Activated naive CD4-positive, alpha-beta T cell treated with anti-CD3 and anti-CD28 coated beads, Interleukin-2, amount 50 U/mL, for 72 hours (primary cell): ENCODE results near the gene NXN. TPM values are rescaled to one million over a fixed set of nuclear protein-coding genes. Genes with fewer than 3 reads are reported as not detected.
"Not testable (repeated sequence)": the region's sequence is repeated elsewhere in the genome, so short reads cannot be mapped to it uniquely, and the experiment has no call there.

ENCODE experiments used
- ATAC-seq, 2 donors: fragments of 150-1000 bp; cut with Tn5 transposase; 2 replicates each; pipeline ENCODE4 v1.10.0; 2021; ENCODE audit warnings: mild to moderate bottlenecking in 2 of 2, moderate library complexity in 2 of 2
- DNase-seq, 2 donors: peaks; one replicate each; pipeline ENCODE4 v3.0.0; 2021 to 2022; ENCODE audit warnings: low spot score in 2 of 2
- H3K27ac Mint-ChIP-seq, 2 donors: one replicate each; pipeline ENCODE4 v1.8.0; 2022; ENCODE audit warnings: mild to moderate bottlenecking in 2 of 2, mixed read lengths in 2 of 2
- H3K36me3 Mint-ChIP-seq, 2 donors: one replicate each; pipeline ENCODE4 v1.8.0; 2022; ENCODE audit warnings: mixed read lengths in 2 of 2
- H3K9me3 Mint-ChIP-seq, 2 donors: one replicate each; pipeline ENCODE4 v1.8.0; 2022; ENCODE audit warnings: mixed read lengths in 2 of 2
- total RNA-seq, 2 donors: library from RNA; stranded (reverse); gene quantifications; one replicate each; pipeline ENCODE4 v1.2.3, GENCODE V29; 2022

The NXN gene
- total RNA-seq, 2 donors from 2014 or later: 0.39 to 0.80 TPM

- H3K27ac Mint-ChIP-seq: peak within 1 kb of the TSS; percentile 96 to 97
- DNase-seq: peak; percentile 92 to 95
- peak; percentile 92 to 97 for ATAC-seq
- peaks cover 17% of the 10 kb centered on the region in 2 donors for H3K9me3 Mint-ChIP-seq
- peaks cover 6 to 22% of the 10 kb centered on the region in 2 donors for H3K36me3 Mint-ChIP-seq
Measured at GRCh38 chr17:996554-997344, 17.2 kb upstream of the NXN start, which contains the start of gene TIMM22. Gene TIMM22 (plus strand): TSS chr17:997129. CDS start chr17:997143, 14 bp downstream.

DNA sequence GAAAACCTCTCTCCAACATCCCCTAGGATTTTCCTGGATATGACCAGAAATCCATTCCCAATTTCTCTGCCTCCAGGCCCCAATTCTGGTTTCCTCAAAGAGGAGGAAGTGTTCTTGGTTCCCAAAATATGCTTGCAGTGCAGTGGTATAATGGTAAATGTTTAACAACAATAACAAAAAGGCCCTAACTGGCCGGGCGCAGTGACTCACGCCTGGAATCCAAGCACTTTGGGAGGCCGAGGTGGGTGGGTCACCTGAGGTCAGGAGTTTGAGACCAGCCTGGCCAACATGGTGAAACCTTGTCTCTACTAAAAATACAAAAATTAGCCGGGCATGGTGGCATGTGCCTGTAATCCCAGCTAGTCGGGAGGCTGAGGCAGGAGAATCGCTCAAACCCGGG is 15.7 kb upstream of the NXN start:
- Mint-ChIP-seq H3K9me3 (peaks cover 17% of the 10 kb centered on the region in 2 donors), H3K36me3 (peaks cover 6 to 19% of the 10 kb centered on the region in 2 donors)
- H3K27ac Mint-ChIP-seq, ATAC-seq, DNase-seq: not testable (repeated sequence)

DNA sequence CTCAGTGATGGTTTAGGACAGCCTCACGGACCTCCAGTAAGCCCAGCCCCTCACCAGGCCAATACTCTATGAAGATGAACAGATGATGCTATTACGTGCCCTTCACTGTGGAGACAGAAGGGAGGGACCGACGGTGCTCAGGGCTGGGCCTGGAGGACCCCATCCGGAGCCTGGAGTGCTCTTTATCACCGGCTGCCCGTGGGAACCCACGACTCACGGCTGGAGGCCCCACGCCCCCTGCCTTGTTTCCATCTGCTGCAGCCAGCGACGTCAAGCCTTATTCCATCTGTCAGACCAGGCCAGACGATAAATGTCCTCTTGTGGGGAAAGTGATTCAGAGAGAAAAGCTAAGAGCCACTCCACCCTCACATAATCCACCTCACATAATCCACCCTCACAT is 13.4 kb upstream of the NXN start:
- DNase-seq (no peak), ATAC-seq (no peak)
- Mint-ChIP-seq H3K36me3 (peaks cover 6 to 17% of the 10 kb centered on the region in 2 donors), H3K9me3 (peaks cover 17% of the 10 kb centered on the region in 2 donors), H3K27ac (no peak overlapping the region)

DNA sequence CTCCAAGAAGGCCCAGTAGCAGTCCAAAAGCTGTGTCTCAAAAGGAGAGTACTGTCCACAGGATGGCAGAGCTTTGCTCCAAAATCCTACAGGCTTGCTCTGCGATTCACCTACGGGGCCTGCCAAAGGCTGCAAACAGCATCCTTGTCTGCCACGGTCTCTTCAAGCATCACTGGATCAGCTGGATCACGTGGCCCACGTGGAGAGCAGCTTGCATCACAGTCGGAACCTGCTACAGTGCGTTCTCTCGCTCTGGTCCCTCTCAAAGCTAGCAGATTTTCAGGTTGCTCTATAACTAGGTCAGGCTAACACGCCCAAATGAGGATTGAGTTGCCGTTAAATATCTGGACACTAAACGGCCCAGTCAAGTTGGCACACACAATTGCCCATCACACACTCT is 9.0 kb upstream of the NXN start:
- DNase-seq (no peak), ATAC-seq (no peak)
- peaks cover 6 to 7% of the 10 kb centered on the region in 2 donors for H3K9me3 Mint-ChIP-seq
- no peak overlapping the region for H3K27ac Mint-ChIP-seq
- H3K36me3 Mint-ChIP-seq: no peaks in the 10 kb centered on the region

DNA sequence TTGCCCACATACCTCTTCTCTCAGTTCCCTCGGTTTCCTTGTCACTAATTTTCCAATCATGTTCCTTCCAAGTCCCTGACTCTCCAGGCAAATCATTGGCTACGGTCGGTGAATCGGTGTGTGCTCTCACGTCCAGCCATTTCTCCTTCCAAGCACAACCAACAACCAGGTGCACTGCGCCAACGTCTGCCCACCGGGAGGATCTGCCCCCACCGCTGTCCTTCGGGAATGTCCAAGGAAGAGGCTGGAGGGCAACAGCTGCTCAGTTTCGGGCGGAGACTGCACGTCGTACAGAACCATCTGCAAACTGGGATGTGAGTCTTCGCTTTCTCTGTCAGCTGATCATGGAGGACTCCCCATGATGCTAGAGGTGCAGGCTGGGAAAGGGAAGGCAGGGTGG is 8.4 kb upstream of the NXN start:
- no peaks in the 10 kb centered on the region for H3K36me3 Mint-ChIP-seq
- no peak for ATAC-seq
- no peak for DNase-seq
- H3K9me3 Mint-ChIP-seq: peaks cover under 1% of the 10 kb centered on the region in 2 donors
- H3K27ac Mint-ChIP-seq: no peak overlapping the region

DNA sequence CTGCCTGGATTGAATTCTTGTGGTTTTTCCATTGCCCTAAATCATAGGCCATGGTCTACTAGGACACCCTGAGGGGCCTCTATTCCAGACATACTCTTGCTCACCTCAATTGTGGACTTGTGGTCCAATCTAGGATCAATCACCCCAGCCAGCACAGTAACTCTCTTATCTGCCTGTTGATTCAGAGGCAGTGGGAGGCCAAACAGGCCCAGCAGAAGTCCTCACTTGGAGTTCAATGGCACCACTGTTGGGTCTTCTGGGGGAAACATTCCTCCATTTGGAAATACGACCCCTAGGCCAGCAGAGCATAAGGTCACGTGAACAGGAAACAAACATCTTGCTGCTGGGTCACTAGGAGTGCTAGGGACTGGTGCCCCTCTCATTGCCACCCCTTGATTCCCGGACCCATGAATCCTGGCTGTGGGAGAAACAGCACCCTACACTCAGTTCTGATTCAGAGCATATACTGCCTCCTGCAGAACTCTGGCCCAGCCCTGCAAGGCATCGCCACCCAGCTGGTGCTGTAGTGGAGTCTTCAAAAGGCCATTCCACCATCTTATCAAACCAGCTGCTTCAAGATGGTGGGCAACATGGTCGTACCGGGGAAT is 6.8 kb upstream of the NXN start:
- Mint-ChIP-seq H3K36me3 (no peaks in the 10 kb centered on the region), H3K9me3 (no peaks in the 10 kb centered on the region), H3K27ac (no peak overlapping the region)
- DNase-seq (no peak), ATAC-seq (no peak)

- DNase-seq: no peak
- Mint-ChIP-seq H3K36me3 (no peaks in the 10 kb centered on the region), H3K27ac (no peak overlapping the region), H3K9me3 (no peaks in the 10 kb centered on the region)
- no peak for ATAC-seq
Measured at GRCh38 chr17:983921-984320, 4.3 kb upstream of the NXN start.

- no peak overlapping the region for H3K27ac Mint-ChIP-seq
- no peaks in the 10 kb centered on the region for H3K9me3 Mint-ChIP-seq
- DNase-seq (no peak), ATAC-seq (no peak)
- no peaks in the 10 kb centered on the region for H3K36me3 Mint-ChIP-seq
Measured at GRCh38 chr17:981292-981658, 1.7 kb upstream of the NXN start.

GRCh38 chr17:980406-981291 is 1.1 kb upstream of the NXN start:
- DNase-seq: peak; percentile 69
- no peaks in the 10 kb centered on the region for H3K9me3 Mint-ChIP-seq
- no peaks in the 10 kb centered on the region for H3K36me3 Mint-ChIP-seq
- peak; percentile 69 to 78 for ATAC-seq
- no peak overlapping the region for H3K27ac Mint-ChIP-seq

DNA sequence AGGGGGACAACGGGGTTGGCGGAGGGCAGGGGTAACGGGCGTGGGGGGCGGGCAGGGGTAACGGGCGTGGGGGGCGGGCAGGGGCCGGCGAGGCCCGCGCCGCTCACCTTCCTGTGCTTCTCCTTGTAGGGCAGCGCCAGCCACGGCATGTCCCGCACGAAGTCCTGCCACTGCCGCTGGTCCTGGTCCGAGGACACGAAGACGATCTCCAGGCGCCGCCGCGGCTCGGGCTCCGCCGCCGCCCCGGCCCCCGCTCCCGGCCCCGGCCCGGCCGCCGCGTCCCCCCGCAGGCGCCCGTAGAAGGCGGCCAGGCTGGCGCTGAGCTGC is 401 bp downstream of the NXN start:
- no peak for ATAC-seq
- H3K9me3 Mint-ChIP-seq: no peaks in the 10 kb centered on the region
- no peaks in the 10 kb centered on the region for H3K36me3 Mint-ChIP-seq

DNA sequence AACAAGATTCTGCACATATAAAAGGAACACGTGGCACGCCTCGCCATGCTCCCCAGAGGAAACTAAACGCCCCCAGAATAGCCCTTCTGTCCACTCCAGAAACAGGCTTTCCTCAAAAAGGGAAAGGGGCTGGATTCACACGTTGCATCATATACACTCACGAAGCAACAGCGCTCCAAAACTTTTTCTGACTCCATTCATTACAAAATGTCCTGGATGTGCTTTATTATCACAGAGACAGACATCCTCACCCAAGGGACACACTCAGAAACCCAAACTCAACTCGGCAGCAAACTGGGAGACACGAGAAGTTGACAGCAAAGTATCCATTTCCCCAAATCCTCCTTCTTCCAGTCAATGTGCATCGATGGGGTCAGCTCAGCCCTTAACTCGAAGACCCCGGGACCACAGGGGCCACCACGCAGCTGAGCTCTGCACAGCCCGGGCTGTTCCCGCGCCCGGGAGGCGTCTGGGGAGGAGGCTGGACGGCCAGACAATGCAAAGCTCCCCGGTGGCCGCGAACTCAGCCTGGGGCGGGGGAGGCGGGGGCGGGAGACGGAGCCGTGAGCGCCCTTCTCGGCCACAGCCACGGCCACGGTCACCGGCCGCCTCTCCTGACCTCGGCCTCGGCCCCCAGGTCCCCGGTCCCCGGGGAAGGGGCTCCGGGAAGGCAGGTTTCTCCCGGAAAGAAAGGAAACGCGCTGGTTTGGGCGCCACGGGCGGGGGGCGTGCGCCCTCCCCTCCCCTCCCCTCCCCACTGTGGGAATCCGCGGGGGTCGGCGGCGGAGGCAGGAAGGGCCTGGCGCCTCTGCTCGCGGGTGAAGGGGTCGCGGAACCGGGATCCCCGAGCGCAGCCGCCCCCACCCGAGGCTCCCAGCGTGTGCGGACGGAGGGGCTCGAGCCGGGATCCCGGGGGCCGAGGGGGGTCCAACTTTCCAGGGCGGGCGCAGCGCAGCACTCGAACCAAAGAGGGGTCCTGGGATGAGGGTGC is 1.2 kb downstream of the NXN start:
- Mint-ChIP-seq H3K36me3 (no peaks in the 10 kb centered on the region), H3K9me3 (no peaks in the 10 kb centered on the region), H3K27ac (no peak overlapping the region)
- ATAC-seq (no peak), DNase-seq (no peak)

More for the DNA sequence above, 401 bp downstream of the NXN start:
- DNase-seq: no peak
- H3K27ac Mint-ChIP-seq: no peak overlapping the region

DNA sequence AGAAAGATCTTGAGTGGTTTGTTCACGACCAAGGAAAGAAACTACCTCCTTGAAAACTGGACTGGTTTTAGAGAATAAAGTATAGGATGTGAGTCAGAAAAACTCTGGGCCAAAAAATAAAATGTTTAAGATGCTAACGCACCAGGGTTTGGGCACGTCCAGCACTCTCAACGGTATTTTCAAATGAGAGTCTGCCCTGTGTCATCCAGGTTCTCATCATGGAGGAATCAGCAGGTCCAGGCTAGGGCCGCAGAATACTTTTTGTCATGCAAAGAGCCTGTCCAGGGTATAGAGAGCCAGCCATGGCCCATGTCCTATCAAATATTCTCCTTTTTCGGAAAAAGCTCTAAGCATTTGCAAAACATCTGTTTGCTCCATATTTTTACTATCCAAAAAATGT is 2.4 kb downstream of the NXN start:
- Mint-ChIP-seq H3K9me3 (no peaks in the 10 kb centered on the region), H3K36me3 (no peaks in the 10 kb centered on the region), H3K27ac (no peak overlapping the region)
- DNase-seq: no peak
- ATAC-seq: no peak

- no peak for ATAC-seq
- no peak for DNase-seq
- no peak overlapping the region for H3K27ac Mint-ChIP-seq
- no peaks in the 10 kb centered on the region for H3K36me3 Mint-ChIP-seq
- no peaks in the 10 kb centered on the region for H3K9me3 Mint-ChIP-seq
Measured at GRCh38 chr17:976312-976711, 3.3 kb downstream of the NXN start.

DNA sequence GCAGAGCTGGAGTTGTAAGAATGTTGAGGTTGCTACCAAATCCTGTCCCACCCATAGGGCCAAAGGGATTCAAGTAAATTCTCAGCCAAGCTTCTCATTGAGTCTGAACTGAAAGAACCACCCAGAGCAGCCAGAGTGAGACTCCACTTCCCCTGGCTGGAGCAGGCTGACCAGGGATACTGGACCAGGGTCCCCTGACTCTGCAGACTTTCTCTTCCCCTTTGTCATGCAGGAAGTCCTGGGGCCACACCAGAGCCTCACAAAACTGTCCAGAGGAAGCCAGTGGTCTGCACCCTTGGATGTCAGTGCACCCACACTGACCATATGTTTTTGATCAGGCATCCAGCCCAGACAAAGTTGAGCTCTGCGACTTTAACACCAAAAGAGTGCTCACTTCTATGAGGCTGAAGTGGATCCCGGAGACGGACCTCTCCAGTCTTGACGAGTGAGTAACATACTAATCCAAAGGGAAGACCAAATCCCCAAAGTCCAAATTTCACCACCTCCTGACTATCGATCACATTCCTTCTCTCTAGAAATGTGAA is 4.1 kb downstream of the NXN start:
- no peaks in the 10 kb centered on the region for H3K9me3 Mint-ChIP-seq
- no peaks in the 10 kb centered on the region for H3K36me3 Mint-ChIP-seq

GRCh38 chr17:974778-975177 is 4.8 kb downstream of the NXN start:
- H3K9me3 Mint-ChIP-seq, ATAC-seq, DNase-seq, H3K36me3 Mint-ChIP-seq, H3K27ac Mint-ChIP-seq: not testable (repeated sequence)

More for the DNA sequence above, 4.1 kb downstream of the NXN start:
- H3K27ac Mint-ChIP-seq: no peak overlapping the region
- no peak for ATAC-seq
- no peak for DNase-seq

GRCh38 chr17:973053-973452 is 6.5 kb downstream of the NXN start:
- DNase-seq: no peak
- H3K27ac Mint-ChIP-seq: no peak overlapping the region
- no peak for ATAC-seq
- no peaks in the 10 kb centered on the region for H3K36me3 Mint-ChIP-seq
- H3K9me3 Mint-ChIP-seq: no peaks in the 10 kb centered on the region
